ENCODE measurements around the gene SLC25A26. TPM values are rescaled to one million over a fixed set of nuclear protein-coding genes. Genes with fewer than 3 reads are reported as not detected.

Gene SLC25A26
- total RNA-seq, 2 experiments from 2014 or later: 24.4 to 25.2 TPM

DNA sequence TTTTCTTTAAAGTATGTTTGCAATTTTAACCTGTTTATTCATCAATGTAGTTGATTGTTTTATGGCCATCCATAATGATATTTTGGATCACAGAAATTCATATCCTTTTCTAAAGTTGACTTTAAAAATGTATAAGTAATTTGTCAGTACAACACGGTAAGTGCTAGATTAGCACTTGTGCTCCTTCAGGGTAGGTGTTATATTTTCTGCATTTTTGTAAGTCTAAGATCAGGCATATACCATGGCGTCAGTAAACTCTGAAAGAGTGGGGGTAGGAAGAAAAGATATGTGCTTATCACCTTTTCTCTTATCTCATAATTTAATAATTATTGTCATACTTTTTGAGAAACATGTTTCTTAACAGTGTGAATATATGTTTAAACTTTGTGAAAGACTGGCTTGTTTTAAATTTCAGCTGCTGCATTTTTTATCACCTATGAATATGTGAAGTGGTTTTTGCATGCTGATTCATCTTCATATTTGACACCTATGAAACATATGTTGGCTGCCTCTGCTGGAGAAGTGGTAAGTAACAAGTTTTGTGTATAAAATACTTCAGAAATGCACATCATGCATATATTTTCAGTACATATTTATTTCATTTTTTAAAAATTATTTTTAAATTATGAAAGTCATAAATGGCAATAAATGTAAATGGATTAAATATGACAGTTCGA, 22.1 kb downstream of the SLC25A26 start:
- H3K9me3 Mint-ChIP-seq: peaks cover 14% of the 10 kb centered on the region
- H3K4me3 Mint-ChIP-seq: no peak overlapping the region
- peaks cover 50% of the 10 kb centered on the region for H3K36me3 Mint-ChIP-seq
- no peaks in the 10 kb centered on the region for H3K27me3 Mint-ChIP-seq
- no peak overlapping the region for H3K27ac Mint-ChIP-seq
- DNase-seq: no peak
- peaks cover 14% of the 10 kb centered on the region for H3K4me1 Mint-ChIP-seq

DNA sequence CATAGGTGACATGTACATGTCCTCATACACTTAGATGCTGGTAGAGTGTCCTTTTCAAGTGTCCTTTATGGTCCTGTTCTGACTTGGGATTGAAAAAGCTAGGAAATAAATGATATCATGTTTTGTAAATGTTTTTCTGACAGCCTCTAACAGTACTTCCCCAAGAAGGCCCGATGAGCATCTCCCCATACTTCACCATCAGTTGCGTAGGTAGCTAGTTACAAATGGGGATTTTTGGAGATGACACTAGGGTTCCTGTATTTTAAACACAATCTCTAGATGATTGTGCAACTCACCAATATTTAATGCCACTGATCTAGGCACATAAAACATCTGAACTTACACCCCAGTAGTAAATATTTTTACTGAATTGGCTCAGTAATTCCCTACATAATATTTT, 27.8 kb downstream of the SLC25A26 start:
- H3K27ac Mint-ChIP-seq: no peak overlapping the region
- no peaks in the 10 kb centered on the region for H3K27me3 Mint-ChIP-seq
- no peaks in the 10 kb centered on the region for H3K4me1 Mint-ChIP-seq
- no peak overlapping the region for H3K4me3 Mint-ChIP-seq
- H3K9me3 Mint-ChIP-seq: no peaks in the 10 kb centered on the region
- DNase-seq: no peak
- H3K36me3 Mint-ChIP-seq: peaks cover 16% of the 10 kb centered on the region

DNA sequence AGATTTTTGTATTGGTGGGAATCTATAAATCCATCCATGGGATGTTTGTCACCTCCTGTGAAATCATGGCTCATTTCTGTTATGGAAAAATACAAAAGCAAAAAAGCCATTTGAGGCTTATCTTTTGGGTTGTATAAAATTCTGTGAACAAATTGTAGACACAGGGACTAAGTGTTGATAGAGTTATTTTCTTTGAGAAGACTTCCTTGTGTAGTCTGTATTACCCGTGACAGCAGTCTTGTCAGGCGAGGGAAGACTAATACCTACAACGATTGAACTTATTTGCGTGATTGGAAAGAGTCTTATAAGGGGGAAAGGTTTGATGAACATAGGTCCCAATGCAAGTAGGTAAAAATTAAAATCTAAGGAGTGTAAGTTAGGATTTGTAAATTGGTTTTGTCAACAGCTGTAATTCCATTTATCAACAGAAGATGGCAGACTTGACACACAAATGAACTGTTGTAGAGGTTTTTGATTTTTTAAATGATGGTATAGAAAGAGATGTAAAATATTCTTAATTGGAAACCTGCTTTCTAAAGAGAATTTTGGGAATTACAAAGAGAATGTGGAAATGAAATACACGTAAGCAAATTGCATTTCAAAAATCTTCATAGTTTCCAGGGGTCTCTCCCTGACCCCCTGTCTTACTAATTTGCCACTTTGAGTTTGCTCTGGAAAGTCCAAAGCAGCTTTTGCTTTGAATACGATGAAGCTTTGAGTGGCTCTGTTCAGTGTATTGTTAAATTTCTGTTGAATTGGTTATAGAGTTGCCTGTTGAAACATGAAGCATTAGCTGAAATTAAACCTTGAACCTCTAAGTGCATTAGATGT, 33.2 kb downstream of the SLC25A26 start:
- no peaks in the 10 kb centered on the region for H3K9me3 Mint-ChIP-seq
- DNase-seq: no peak
- H3K4me3 Mint-ChIP-seq: no peak overlapping the region
- H3K36me3 Mint-ChIP-seq: peaks cover 4% of the 10 kb centered on the region
- peaks cover 2% of the 10 kb centered on the region for H3K4me1 Mint-ChIP-seq
- no peaks in the 10 kb centered on the region for H3K27me3 Mint-ChIP-seq
- no peak overlapping the region for H3K27ac Mint-ChIP-seq

DNA sequence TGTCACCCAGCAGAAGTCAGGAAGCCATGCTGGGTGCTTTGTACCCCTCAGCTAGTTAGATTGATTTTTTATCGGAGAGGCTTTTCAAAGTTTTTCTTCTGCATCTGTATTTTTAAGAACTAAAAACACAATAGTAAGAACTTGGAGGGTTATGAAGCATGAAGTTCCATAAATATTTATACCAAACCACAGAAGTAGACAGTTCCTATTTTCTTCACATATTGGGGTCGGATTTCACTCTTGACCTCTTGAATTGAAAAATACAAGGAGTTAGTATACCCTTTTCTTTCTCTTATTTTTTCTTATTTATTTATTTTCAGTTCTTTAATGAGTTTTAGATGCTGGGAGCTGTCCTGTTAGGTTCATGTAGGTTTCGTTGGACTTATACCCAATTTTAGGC, 35.1 kb downstream of the SLC25A26 start:
- H3K4me3 Mint-ChIP-seq: no peak overlapping the region

DNA sequence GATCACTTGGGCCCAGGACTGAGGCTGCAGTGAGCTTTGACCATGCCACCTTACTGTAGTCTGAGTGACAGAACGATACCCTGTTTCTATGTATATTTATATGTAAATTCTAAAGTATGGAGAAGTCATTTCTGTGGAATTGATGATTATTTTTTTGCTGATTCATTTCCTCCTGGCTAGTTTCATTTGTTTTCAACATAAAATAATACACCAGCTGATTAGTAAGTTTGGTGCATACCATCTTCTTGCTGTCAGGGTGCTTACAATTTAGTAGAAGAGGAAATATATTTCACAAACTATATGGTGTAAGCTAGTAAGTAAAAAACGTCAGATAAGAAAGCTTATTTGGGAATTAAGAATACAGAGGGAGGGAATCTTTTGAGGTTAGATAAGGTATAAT, 36.0 kb downstream of the SLC25A26 start:
- Mint-ChIP-seq H3K9me3 (no peaks in the 10 kb centered on the region), H3K4me3 (no peak overlapping the region), H3K36me3 (peaks cover 5% of the 10 kb centered on the region), H3K4me1 (peaks cover 4% of the 10 kb centered on the region), H3K27me3 (no peaks in the 10 kb centered on the region), H3K27ac (no peak overlapping the region)
- no peak for DNase-seq

More for the DNA sequence above, 35.1 kb downstream of the SLC25A26 start:
- H3K36me3 Mint-ChIP-seq: peaks cover 1% of the 10 kb centered on the region
- H3K27ac Mint-ChIP-seq: no peak overlapping the region
- H3K4me1 Mint-ChIP-seq: peaks cover 2% of the 10 kb centered on the region
- no peak for DNase-seq
- H3K27me3 Mint-ChIP-seq: no peaks in the 10 kb centered on the region
- H3K9me3 Mint-ChIP-seq: no peaks in the 10 kb centered on the region

DNA sequence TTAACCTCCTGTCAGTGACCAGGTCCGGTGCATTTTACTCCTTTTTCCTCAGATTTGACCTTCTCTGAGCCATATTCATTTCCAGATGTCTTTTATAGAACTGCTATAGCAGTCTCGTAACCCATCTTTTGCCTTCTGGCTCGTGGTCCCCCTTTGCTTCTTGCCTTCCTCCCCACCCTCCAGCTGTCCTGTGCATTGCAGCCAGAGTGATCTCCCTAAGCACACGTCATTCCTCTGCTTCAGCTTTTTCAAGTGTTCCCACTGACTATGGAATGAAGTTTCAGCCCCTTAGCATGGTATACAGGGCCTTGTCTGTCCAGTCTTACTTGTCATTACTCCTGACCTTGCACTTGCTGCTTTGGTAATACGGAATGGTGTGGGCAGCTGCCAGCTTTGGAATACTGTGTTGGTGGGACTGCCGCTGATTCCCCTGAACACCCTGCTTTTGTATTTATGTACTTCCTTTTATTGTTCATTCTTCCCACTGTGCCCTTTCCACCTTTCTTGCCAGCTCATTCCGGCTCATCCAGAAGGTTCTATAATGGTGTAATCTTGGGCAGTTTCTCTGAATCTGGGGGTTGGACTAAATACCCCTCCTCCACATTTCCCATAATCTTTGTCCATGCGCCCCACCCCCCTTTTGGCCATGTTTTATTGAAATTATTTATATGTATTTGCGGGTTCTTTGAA, 38.9 kb downstream of the SLC25A26 start:
- Mint-ChIP-seq H3K4me1 (peaks cover 4% of the 10 kb centered on the region), H3K9me3 (no peaks in the 10 kb centered on the region), H3K27me3 (no peaks in the 10 kb centered on the region), H3K36me3 (peaks cover 5% of the 10 kb centered on the region), H3K4me3 (no peak overlapping the region), H3K27ac (no peak overlapping the region)
- no peak for DNase-seq

DNA sequence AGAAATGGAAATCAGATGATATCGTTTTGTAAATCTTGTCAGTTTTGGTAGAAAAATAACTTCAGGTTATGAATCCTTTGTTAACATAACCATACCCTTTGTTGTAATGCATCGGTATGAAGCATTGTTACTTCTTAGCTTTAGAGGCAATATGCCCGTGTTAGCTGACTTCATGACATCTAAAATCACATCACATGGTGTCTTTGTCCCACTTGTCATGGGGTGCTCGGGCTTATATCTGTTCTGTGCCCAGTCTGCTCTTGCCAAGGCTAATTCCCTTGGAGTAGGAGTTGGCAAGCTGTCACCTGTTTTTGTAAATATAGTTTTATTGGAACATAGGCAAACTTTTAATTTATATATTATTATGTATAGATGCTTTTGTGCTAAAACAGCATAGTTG, 39.6 kb downstream of the SLC25A26 start:
- Mint-ChIP-seq H3K27me3 (no peaks in the 10 kb centered on the region), H3K4me1 (peaks cover 4% of the 10 kb centered on the region), H3K4me3 (no peak overlapping the region), H3K9me3 (no peaks in the 10 kb centered on the region), H3K27ac (no peak overlapping the region), H3K36me3 (peaks cover 5% of the 10 kb centered on the region)
- no peak for DNase-seq

DNA sequence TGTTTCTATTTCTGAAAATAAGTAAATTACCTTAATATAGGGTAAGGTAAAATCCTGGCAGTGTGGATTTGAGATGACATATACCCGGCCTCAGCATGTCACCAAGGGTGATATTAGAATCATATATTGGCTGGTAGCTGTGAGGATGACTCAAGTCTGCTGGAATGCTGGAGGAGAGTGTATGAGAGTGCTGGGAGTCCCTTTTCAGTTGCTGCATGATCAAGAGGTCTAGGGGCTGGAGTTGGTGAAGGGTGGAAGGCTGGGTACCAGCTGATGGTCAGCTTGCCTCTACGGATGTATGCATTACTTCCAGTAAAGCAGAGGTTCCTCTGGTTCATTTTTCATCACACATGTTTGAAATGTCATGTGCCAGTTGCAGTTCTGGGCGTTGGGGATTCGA, 40.6 kb downstream of the SLC25A26 start:
- DNase-seq: no peak
- peaks cover 4% of the 10 kb centered on the region for H3K36me3 Mint-ChIP-seq
- no peak overlapping the region for H3K27ac Mint-ChIP-seq
- H3K4me3 Mint-ChIP-seq: no peak overlapping the region
- no peaks in the 10 kb centered on the region for H3K9me3 Mint-ChIP-seq
- H3K4me1 Mint-ChIP-seq: peaks cover 4% of the 10 kb centered on the region
- H3K27me3 Mint-ChIP-seq: no peaks in the 10 kb centered on the region

DNA sequence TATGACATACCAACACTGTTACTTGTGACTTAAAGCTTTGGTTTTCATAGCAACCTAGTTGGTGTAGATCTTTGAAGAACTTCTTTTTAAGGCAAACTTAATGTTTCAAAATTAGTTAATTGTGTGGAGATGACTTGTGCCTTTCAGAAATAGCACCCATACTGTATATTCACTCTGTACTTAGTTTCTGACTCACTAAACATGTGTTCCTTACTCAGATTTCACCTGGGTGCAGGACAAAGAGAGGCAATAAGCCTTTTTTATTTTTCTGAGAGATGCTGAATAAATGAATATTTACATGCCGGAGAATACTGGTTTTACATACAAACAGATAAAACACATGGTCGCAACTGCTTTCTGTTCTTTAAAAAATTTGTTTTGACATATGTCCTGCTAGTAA, 44.8 kb downstream of the SLC25A26 start:
- no peak for DNase-seq
- H3K4me1 Mint-ChIP-seq: peaks cover 8% of the 10 kb centered on the region
- no peak overlapping the region for H3K27ac Mint-ChIP-seq
- H3K36me3 Mint-ChIP-seq: peaks cover 10% of the 10 kb centered on the region
- no peaks in the 10 kb centered on the region for H3K9me3 Mint-ChIP-seq
- H3K27me3 Mint-ChIP-seq: no peaks in the 10 kb centered on the region
- no peak overlapping the region for H3K4me3 Mint-ChIP-seq

DNA sequence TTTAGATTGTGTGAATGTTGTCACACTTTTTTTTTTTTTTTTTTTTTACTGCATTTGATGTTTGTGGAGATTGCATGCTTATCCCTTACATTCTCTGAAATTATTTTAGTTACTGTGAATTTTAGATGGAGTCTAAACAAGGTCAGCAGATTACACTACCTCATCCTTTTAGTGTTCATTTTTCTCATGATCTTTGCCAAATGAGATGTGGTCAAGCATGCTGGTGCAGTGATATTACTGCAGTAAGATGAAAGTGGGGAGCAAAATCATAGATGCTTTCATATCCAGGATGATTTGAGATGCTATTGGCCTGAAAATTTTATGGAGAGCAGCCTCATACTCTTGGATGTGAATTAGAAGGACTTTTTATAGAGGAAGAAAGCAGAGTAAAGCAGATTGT, 45.8 kb downstream of the SLC25A26 start:
- H3K4me1 Mint-ChIP-seq: peaks cover 7% of the 10 kb centered on the region
- no peaks in the 10 kb centered on the region for H3K9me3 Mint-ChIP-seq
- H3K27ac Mint-ChIP-seq: no peak overlapping the region
- no peak overlapping the region for H3K4me3 Mint-ChIP-seq
- H3K36me3 Mint-ChIP-seq: peaks cover 12% of the 10 kb centered on the region
- no peaks in the 10 kb centered on the region for H3K27me3 Mint-ChIP-seq
- DNase-seq: no peak

DNA sequence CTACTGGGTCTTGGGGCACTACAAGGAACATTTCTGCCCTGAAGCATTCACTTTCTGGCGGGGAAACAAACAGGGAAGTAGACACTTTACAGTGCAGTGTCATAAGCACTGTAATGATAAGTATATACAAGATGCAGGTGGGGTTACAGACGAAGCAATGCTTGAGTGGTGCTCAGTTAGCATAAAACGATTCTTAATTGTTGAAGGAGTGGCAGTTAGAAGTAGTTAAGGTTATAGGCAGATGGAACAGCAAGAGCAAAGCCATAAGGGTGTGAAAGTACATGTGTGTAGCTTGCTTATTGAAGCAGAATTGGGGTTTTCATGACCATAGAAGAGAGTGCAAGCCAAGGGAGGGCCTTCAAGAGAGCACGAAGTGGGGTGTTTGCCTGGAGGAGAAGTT, 46.2 kb downstream of the SLC25A26 start:
- peaks cover 11% of the 10 kb centered on the region for H3K36me3 Mint-ChIP-seq
- H3K27me3 Mint-ChIP-seq: no peaks in the 10 kb centered on the region
- no peak overlapping the region for H3K4me3 Mint-ChIP-seq
- no peak for DNase-seq
- no peaks in the 10 kb centered on the region for H3K9me3 Mint-ChIP-seq
- peaks cover 9% of the 10 kb centered on the region for H3K4me1 Mint-ChIP-seq
- no peak overlapping the region for H3K27ac Mint-ChIP-seq

DNA sequence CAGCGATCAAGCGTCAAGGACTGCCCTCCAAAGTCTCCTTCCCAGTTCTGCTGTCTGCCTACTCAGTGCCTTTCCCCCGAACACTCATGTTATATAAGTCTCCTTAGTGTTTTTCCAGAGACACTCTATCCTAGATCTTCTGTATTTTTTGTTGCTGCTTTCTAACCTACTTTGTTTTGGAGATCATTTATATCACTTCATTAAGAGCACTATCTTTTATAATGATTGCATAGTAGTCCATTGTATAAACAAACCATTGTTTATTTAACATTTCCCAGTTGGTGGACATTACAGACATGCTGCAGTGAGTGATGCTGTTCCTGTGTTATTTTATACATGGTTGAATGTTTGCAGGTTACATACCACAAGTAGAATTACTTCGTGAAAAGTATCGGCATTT, 47.1 kb downstream of the SLC25A26 start:
- Mint-ChIP-seq H3K27ac (no peak overlapping the region), H3K4me1 (peaks cover 9% of the 10 kb centered on the region), H3K27me3 (no peaks in the 10 kb centered on the region), H3K4me3 (no peak overlapping the region), H3K36me3 (peaks cover 17% of the 10 kb centered on the region), H3K9me3 (no peaks in the 10 kb centered on the region)
- DNase-seq: no peak

DNA sequence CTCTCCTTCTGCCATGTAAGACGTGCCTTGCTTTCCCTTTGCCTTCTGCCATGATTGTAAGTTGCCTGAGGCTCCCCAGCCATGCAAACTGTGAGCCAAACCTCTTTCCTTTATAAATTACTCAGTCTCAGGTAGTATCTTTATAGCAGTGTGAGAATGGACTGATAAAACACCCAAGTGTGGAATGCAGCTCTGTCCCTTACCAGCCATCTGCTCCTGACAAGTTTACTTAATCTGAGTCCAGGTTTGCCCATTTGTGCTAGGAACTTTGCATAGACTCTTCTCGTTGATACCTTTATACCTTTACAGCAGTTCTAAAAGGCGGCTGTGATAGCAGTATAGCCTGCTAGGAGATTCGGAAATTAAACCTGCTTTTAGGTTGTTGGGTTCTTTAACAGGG, 48.1 kb downstream of the SLC25A26 start:
- no peak overlapping the region for H3K27ac Mint-ChIP-seq
- peaks cover 9% of the 10 kb centered on the region for H3K4me1 Mint-ChIP-seq
- no peak for DNase-seq
- H3K27me3 Mint-ChIP-seq: no peaks in the 10 kb centered on the region
- H3K9me3 Mint-ChIP-seq: no peaks in the 10 kb centered on the region
- H3K36me3 Mint-ChIP-seq: peaks cover 24% of the 10 kb centered on the region
- H3K4me3 Mint-ChIP-seq: no peak overlapping the region

DNA sequence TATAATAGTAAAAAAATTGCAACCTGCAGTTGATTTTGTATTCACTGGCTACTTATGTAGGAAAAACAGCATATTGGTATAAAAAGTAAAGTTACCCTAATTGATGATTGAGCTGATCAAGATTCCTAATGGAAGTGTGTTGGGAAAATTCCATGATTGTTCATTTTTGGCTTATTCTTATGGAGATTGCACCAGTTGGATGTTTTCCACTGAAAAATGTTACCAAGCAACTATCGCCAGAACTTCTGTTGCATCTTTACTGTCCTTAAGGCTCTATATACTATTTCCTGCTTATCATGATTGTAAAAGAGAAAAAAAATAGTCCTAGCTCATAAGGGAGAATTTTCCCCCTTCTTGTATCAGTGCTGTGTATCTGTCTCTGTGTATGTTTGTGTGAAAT, 48.6 kb downstream of the SLC25A26 start:
- Mint-ChIP-seq H3K27ac (no peak overlapping the region), H3K4me3 (no peak overlapping the region), H3K36me3 (peaks cover 24% of the 10 kb centered on the region), H3K27me3 (no peaks in the 10 kb centered on the region), H3K9me3 (no peaks in the 10 kb centered on the region), H3K4me1 (peaks cover 9% of the 10 kb centered on the region)
- no peak for DNase-seq

DNA sequence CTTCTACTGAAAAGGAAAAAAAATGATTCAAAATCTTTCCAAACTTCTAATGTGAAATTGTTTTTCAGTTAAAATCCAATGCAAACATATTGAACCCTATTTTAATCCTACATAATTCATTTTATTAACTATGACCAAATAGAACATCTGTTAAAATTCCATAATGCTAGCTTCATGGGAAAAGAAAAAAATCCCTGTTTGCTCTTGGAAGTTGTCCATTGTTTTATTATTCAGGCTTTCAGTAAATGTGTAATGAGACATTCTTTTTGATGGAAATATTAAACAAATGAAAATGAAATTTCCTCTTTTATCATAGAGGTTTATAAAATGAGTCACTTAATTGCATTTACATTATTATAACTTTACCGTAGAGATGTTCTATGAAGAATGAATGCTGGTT, 49.5 kb downstream of the SLC25A26 start:
- H3K27me3 Mint-ChIP-seq: no peaks in the 10 kb centered on the region
- H3K4me3 Mint-ChIP-seq: no peak overlapping the region
- peaks cover 24% of the 10 kb centered on the region for H3K36me3 Mint-ChIP-seq
- no peak for DNase-seq
- no peak overlapping the region for H3K27ac Mint-ChIP-seq
- H3K9me3 Mint-ChIP-seq: peaks cover under 1% of the 10 kb centered on the region
- peaks cover 9% of the 10 kb centered on the region for H3K4me1 Mint-ChIP-seq

All from activated naive CD8-positive, alpha-beta T cell treated with anti-CD3 and anti-CD28 coated beads for 36 hours (primary cell).